Activated CD4-positive, alpha-beta T cell treated with anti-CD3 and anti-CD28 coated beads, Interleukin-2, amount 50 U/mL, for 16 hours (primary cell): ENCODE data around the gene BTBD8.

ENCODE experiments used
- DNase-seq: peaks from one replicate; pipeline ENCODE4 v3.0.0-alpha.2; 2020

BTBD8 gene

DNA sequence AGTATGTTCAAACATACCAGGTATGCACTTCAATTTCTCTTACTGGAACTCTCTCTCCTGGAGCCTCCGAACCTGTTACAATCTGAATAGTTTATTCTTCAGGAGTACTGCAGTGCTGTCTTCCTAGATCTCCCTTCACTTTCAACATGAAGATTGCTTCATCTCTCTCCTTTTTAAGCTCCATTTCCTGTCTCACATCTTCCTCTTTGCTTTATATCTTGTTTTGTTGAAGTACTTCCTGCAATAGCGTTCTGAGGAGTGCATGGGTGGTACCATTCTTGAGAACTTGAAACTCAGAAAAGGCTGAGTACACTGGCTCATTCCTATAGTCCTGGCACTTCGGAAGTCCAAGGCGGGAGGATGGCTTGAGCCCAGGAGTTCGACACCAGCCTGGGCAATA lies 121.8 kb downstream of the BTBD8 start:
- no peak for DNase-seq

DNA sequence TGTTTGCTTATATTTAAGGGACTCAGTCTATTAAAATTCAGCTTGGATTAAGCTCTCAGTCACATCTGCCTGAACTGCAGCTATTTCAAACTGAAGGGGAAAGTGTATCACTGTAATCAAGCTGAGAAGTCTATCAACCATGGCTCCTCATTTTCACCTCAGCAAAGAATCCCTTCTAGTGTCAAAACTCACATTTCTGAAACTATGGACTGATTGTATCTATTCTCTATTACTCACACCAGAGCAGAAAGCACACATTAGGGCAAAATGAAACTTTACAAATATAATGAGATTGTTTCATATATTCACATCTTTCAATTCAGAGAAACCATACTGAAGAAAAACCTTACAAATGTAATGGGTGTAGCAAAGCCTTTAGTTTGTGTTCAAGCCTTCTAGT lies 123.0 kb downstream of the BTBD8 start:
- peak; percentile 10 for DNase-seq

DNA sequence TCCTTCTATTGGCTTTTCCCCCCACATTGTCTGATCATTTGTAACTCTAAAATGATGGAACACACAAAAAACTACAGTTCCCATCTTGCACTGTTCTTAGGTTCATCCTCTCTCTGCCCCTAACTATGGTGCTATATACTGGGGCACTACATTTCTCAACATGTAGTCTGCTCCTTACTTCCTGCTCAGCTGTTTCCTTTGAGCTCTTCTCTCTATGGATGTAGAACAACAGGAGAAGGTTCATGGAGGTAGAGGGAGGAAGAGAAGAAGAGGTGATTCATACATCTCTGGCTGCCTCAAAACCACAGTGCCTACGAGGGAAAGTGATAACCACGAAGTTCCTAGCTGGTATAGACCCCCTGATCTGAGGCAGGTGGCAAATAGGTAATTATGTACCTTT lies 130.6 kb downstream of the BTBD8 start:
- DNase-seq = no peak

DNA sequence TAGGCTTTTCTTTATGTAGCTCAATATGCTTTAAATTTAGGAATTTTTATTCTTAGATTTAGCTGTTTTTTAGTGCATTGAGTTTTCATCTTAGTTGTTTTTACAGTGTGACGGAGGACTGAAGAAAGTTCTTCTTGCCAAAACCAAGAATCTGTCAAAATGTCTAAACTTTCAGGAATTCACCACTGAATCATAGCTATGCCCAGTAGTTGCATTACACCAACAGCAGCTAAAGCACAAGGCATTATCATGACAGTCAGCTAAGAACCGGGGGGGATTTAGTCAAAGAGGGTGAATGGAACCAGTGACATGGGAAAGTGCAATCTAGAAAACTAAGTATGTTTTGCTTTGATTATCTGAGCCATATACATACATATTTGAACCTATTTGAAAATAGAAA lies 131.0 kb downstream of the BTBD8 start:
- DNase-seq = no peak

DNA sequence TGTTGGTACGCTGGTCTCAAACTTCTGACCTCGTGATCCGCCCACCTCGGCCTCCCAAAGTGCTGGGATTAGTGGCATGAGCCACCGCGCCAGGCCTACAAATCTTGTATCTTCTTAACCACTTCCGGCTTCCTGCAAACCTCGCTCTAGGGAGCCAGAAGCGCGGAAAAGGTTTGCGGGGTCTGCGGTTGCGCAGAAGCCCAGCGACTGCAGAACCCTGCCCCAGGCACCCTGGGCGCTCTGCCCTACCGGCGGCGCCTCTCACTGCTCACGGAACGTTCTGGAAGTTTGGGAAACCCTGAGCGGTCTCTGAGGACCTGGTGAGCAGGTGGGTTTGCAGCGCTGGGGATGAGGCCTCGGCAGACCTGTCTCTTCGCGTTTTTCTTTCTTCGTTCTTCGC lies 137.6 kb downstream of the BTBD8 start, which contains the start of gene C1orf146:
C1orf146 (plus strand) TSS at position 195 of the 400 bp plus-strand sequence. CDS start 13,506 bp downstream, outside the sequence.
- no peak for DNase-seq

DNA sequence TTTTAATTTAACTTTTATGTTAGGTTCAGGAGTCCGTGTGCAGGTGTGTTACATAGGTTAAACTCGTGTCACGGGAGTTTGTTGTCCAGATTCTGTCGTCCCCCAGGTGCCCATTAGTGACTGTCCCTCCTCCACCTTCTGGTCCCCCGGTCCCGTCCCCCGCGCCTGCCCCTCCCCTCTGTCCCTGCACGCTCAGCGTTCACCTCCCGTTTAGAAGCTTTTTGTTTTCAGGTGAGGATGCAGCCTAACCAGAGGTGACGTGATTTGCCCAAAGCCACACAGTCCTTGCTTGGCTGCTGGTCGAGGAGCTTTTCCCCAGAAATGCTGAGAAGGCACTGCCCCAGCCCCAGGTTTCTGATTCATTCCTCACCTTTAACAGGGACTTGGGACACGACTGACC lies 138.4 kb downstream of the BTBD8 start:
- DNase-seq = no peak

DNA sequence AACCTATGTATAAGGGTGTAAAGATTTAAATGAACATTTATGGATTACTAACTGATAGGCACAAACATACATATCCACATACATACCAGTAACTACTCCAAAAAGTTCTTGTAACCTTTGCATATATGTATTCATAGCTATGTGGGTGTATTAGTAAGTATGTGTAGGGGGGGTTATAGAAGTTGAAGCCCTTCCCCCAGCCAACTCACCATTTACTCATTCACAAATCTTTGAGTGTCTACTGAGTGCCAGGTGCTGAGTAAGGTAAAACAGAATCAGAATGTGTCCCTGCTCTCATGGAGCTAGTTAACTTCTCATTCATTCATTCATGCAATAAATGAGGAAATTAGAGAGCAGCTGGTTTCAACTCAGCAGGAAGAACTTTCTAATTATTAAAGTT lies 138.9 kb downstream of the BTBD8 start:
- no peak for DNase-seq

DNA sequence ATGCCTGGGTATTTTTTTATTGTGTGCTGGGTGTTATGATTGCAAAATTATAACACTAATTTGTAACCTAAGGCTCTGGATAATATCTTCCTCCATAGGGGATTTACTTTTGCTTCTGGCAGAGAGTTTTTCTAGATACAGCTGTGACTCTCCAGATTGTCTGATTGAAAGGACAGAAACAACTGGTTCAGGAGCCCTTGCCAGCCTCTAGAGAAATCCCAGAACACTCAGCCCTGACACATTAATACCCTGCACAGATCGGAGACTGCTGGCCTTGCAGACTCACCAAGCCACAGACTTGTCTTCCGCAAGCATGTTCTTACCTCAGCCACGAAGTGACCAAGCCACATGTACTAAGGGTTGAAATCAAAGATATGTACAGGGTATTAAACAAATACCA lies 148.3 kb downstream of the BTBD8 start:
- no peak for DNase-seq

DNA sequence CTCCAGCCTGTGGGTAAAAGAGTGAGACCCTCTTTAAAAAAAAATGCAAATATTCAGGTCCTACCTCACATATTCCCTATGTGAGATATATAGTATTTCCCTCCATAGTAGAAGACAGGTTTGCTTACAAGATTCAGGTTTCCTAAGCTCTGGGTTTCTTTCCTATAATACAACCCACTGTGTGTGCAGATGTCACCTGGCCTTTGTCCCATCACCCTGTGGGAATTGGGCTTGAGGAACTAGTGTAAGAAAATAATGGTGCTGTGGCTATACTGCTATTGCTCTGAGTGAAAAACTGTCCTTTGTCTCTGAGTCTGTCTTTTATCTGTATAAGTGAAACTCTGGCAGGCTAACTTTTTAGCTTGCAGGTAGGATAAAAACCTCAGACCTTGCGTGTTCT lies 150.6 kb downstream of the BTBD8 start:
- no peak for DNase-seq
